Measurements from ENCODE around the gene C17orf67. TPM values are rescaled to one million over a fixed set of nuclear protein-coding genes. Genes with fewer than 3 reads are reported as not detected.

C17orf67 gene
- total and polyA plus RNA-seq, 10 of the 15 experiments (the other 5 are each of a cell fraction or from before 2014, with no cell fraction given) = 0.24 to 3.3 (median 0.89) TPM

GRCh38 chr17:56833057-56833808 lies 487 bp downstream of the C17orf67 start (continued):
- peak; percentile 77 for TF ChIP-seq IKZF1 (conservative IDR thresholded peaks at IDR 0.05)
- TF ChIP-seq, protein P1, sequence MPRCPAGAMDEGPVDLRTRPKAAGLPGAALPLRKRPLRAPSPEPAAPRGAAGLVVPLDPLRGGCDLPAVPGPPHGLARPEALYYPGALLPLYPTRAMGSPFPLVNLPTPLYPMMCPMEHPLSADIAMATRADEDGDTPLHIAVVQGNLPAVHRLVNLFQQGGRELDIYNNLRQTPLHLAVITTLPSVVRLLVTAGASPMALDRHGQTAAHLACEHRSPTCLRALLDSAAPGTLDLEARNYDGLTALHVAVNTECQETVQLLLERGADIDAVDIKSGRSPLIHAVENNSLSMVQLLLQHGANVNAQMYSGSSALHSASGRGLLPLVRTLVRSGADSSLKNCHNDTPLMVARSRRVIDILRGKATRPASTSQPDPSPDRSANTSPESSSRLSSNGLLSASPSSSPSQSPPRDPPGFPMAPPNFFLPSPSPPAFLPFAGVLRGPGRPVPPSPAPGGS (IDR thresholded peaks at IDR 0.05; ENCODE audit: borderline replicate concordance, insufficient read depth, low read depth, low read length, poor library complexity, severe bottlenecking) = no peak
- TF ChIP-seq TARDBP (IDR thresholded peaks at IDR 0.05; ENCODE audit: borderline replicate concordance) = no peak
- no peak for TF ChIP-seq STAT3 (IDR thresholded peaks at IDR 0.05; ENCODE audit: low read depth, low read length)
- no peak for TF ChIP-seq RCOR1 (conservative IDR thresholded peaks at IDR 0.05; ENCODE audit: low read depth, low read length)
- TF ChIP-seq, protein P2, sequence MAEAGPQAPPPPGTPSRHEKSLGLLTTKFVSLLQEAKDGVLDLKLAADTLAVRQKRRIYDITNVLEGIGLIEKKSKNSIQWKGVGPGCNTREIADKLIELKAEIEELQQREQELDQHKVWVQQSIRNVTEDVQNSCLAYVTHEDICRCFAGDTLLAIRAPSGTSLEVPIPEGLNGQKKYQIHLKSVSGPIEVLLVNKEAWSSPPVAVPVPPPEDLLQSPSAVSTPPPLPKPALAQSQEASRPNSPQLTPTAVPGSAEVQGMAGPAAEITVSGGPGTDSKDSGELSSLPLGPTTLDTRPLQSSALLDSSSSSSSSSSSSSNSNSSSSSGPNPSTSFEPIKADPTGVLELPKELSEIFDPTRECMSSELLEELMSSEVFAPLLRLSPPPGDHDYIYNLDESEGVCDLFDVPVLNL (IDR thresholded peaks at IDR 0.05; ENCODE audit: low read depth, low read length) = no peak
- no peak for TF ChIP-seq RUNX3 (IDR thresholded peaks at IDR 0.05; ENCODE audit: low read length)
- TF ChIP-seq WRNIP1 (IDR thresholded peaks at IDR 0.05; ENCODE audit: borderline replicate concordance, low read depth, low read length) = no peak
- 0 out of 2 replicates have a peak, but pooled peaks have one; percentile 11 for TF ChIP-seq ZNF24 (IDR thresholded peaks at IDR 0.05)
- no peak for TF ChIP-seq FOXM1 (IDR thresholded peaks at IDR 0.05; ENCODE audit: low read depth, low read length)
- peak; percentile 22; the same call in 1 of the 2 replicates for TF ChIP-seq EED (IDR thresholded peaks at IDR 0.05; ENCODE audit: low read depth)
- TF ChIP-seq ZNF592 (IDR thresholded peaks at IDR 0.05) = no peak
- no peak for TF ChIP-seq MTA3 (IDR thresholded peaks at IDR 0.05; ENCODE audit: borderline replicate concordance, low read length)
- TF ChIP-seq SUZ12 (IDR thresholded peaks at IDR 0.05; ENCODE audit: unreplicated experiment) = no peak
- no peak for TF ChIP-seq CREM (IDR thresholded peaks at IDR 0.05; ENCODE audit: low read depth)
- peak; percentile 86 for TF ChIP-seq NR2F1 (conservative IDR thresholded peaks at IDR 0.05)
- TF ChIP-seq BHLHE40 (IDR thresholded peaks at IDR 0.05; ENCODE audit: borderline replicate concordance in 1 of 2, low read depth in 2 of 2, low read length in 1 of 2) = no peak; a peak in 1 of 4 replicates
- TF ChIP-seq FOS (IDR thresholded peaks at IDR 0.05; ENCODE audit: borderline replicate concordance, extremely low read depth, insufficient read length) = no peak
- no peak for TF ChIP-seq PRDM15 (CRISPR knock-in tag; IDR thresholded peaks at IDR 0.05)
- TF ChIP-seq ZNF207 (IDR thresholded peaks at IDR 0.05; ENCODE audit: borderline replicate concordance) = no peak
- no peak for TF ChIP-seq SREBF1 (IDR thresholded peaks at IDR 0.05; ENCODE audit: low read length)
